SK-N-SH (cell line): Measurements from ENCODE around the gene IFNGR1. TPM values are rescaled to one million over a fixed set of nuclear protein-coding genes. Genes with fewer than 3 reads are reported as not detected.

Source experiments
- CTCF ChIA-PET: fragments of 300-600, 350-600 bp; formaldehyde crosslinking; extraction: SDS; loops from one replicate; lab custom pipeline; 2021; lab: Yijun Ruan, JAX
- POLR2A ChIA-PET: fragments of 350-600 bp; sonication (Branson Sonifier 250); formaldehyde crosslinking; extraction: SDS; loops from one replicate; lab custom pipeline; 2020; ENCODE audit warnings: antibody characterized with exemption, inconsistent platforms; lab: Yijun Ruan, JAX
- DNase-seq: peaks from one replicate; pipeline ENCODE4 v3.0.0; 2012
- H2AFZ ChIP-seq: fragments of 200-600 bp; sonication (generic); 2 replicates; pipeline ENCODE4 v1.8.1; 2016; ENCODE audit warnings: antibody characterized with exemption, mild to moderate bottlenecking, low read depth
- H3F3A ChIP-seq: fragments of 200-600 bp; sonication (generic); replicated peaks from 2 replicates; pipeline ENCODE3; 2016; ENCODE audit warnings: antibody characterized with exemption, mild to moderate bottlenecking; ENCODE audit not compliant: insufficient read depth
- H3K27ac ChIP-seq, 2 experiments: fragments of 200-500 bp in 1 of 2; fragments of 200-600 bp in 1 of 2; sonication (Bioruptor generic) in 1 of 2; sonication (generic), shearing (Covaris generic) in 1 of 2; 2 replicates each; pipeline versions ENCODE4 v1.5.1 to v1.6.1; 2014 to 2016; ENCODE audit warnings: low read depth in 2 of 2, inconsistent platforms in 1 of 2, low read length in 1 of 2, mild to moderate bottlenecking in 1 of 2, mixed read lengths in 1 of 2
- H3K27me3 ChIP-seq: fragments of 200-600 bp; sonication (generic), shearing (Covaris generic); 2 replicates; pipeline ENCODE4 v1.6.1; 2016; ENCODE audit warnings: mixed run types; ENCODE audit not compliant: insufficient read depth
- H3K36me3 ChIP-seq, 2 experiments: fragments of 200-500 bp in 1 of 2; fragments of 200-600 bp in 1 of 2; sonication (Bioruptor generic) in 1 of 2; sonication (generic) in 1 of 2; replicated peaks in 1 of 2; 2 replicates each; pipeline versions ENCODE3 to v1.5.1; 2014 to 2016; ENCODE audit warnings: low read length in 1 of 2, mild to moderate bottlenecking in 1 of 2; ENCODE audit not compliant: insufficient read depth in 2 of 2, control insufficient read depth in 1 of 2
- H3K4me1 ChIP-seq, 2 experiments: fragments of 200-500 bp in 1 of 2; fragments of 200-600 bp in 1 of 2; sonication (Bioruptor generic) in 1 of 2; sonication (generic), shearing (Covaris generic) in 1 of 2; 2 replicates each; pipeline versions ENCODE4 v1.5.1 to v1.6.1; 2014 to 2016; ENCODE audit warnings: low read depth in 1 of 2, low read length in 1 of 2, mixed run types in 1 of 2; ENCODE audit not compliant: insufficient read depth in 2 of 2, control insufficient read depth in 1 of 2
- H3K4me2 ChIP-seq: fragments of 200-600 bp; sonication (generic), shearing (Covaris generic); 2 replicates; pipeline ENCODE4 v1.6.1; 2017; ENCODE audit warnings: mixed run types
- H3K4me3 ChIP-seq, 2 experiments: fragments of 200-500 bp in 1 of 2; fragments of 200-600 bp in 1 of 2; sonication (Bioruptor generic) in 1 of 2; sonication (generic), shearing (Covaris generic) in 1 of 2; 2 replicates each; pipeline versions ENCODE4 v1.5.1 to v1.8.1; 2014 to 2016; ENCODE audit warnings: low read depth in 2 of 2, inconsistent platforms in 1 of 2, low read length in 1 of 2, mild to moderate bottlenecking in 1 of 2, mixed read lengths in 1 of 2, moderate library complexity in 1 of 2
- H3K79me2 ChIP-seq: fragments of 200-600 bp; sonication (generic); 2 replicates; pipeline ENCODE4 v1.8.1; 2017; ENCODE audit warnings: mild to moderate bottlenecking; ENCODE audit not compliant: insufficient read depth
- H3K9ac ChIP-seq: fragments of 200-600 bp; sonication (generic); 2 replicates; pipeline ENCODE4 v1.6.1; 2017; ENCODE audit warnings: mixed run types
- H3K9me2 ChIP-seq: fragments of 200-600 bp; sonication (generic); 2 replicates; pipeline ENCODE4 v1.6.1; 2017; ENCODE audit warnings: mixed run types
- H3K9me3 ChIP-seq: fragments of 200-600 bp; sonication (generic); 2 replicates; pipeline ENCODE4 v1.6.1; 2017; ENCODE audit warnings: mixed run types, mild to moderate bottlenecking, moderate library complexity
- H4K20me1 ChIP-seq: fragments of 200-600 bp; sonication (generic); 2 replicates; pipeline ENCODE4 v1.6.1; 2017; ENCODE audit warnings: mild to moderate bottlenecking, mixed run types; ENCODE audit not compliant: insufficient read depth
- GABPA ChIP-seq: IDR thresholded peaks from 2 replicates; pipeline ENCODE4 v1.4.0; 2012; ENCODE audit warnings: low read depth, mild to moderate bottlenecking
- GATA2 ChIP-seq: sonication (generic); formaldehyde crosslinking; IDR thresholded peaks from 2 replicates; pipeline ENCODE4 v1.5.0; 2020; ENCODE audit warnings: mild to moderate bottlenecking, missing genetic modification reagents
- JUND ChIP-seq: IDR thresholded peaks from 2 replicates; pipeline ENCODE4 v1.4.0; 2012
- POLR2AphosphoS5 ChIP-seq: IDR thresholded peaks from 2 replicates; pipeline ENCODE4 v1.6.1; 2012; ENCODE audit warnings: low read depth, low read length
- RAD21 ChIP-seq: IDR thresholded peaks from 2 replicates; pipeline ENCODE4 v1.6.1; 2012; ENCODE audit warnings: mild to moderate bottlenecking, low read length
- RCOR1 ChIP-seq: fragments of 150-350 bp; IDR thresholded peaks from 2 replicates; pipeline ENCODE4 v1.6.1; 2017; ENCODE audit warnings: antibody characterized with exemption, low read length
- RFX5 ChIP-seq: IDR thresholded peaks from 2 replicates; pipeline ENCODE4 v1.6.1; 2012; ENCODE audit warnings: mild to moderate bottlenecking, improper control_type of control experiment, low read length
- RXRA ChIP-seq: IDR thresholded peaks from 2 replicates; pipeline ENCODE4 v1.4.0; 2012; ENCODE audit warnings: low read depth, mild to moderate bottlenecking, borderline replicate concordance
- TEAD4 ChIP-seq: IDR thresholded peaks from 2 replicates; pipeline ENCODE4 v1.4.0; 2012; ENCODE audit warnings: mild to moderate bottlenecking, borderline replicate concordance; ENCODE audit not compliant: insufficient read depth
- USF1 ChIP-seq: IDR thresholded peaks from 2 replicates; pipeline ENCODE4 v1.4.0; 2012; ENCODE audit warnings: low read depth, borderline replicate concordance
- USF2 ChIP-seq: fragments of 150-350 bp; IDR thresholded peaks from 2 replicates; pipeline ENCODE4 v1.6.1; 2017; ENCODE audit warnings: antibody characterized with exemption, low read length, low read depth, borderline replicate concordance
- YY1 ChIP-seq: IDR thresholded peaks from 2 replicates; pipeline ENCODE4 v1.4.0; 2012; ENCODE audit warnings: low read depth, mild to moderate bottlenecking
- WGBS: methylation state at CpG from one replicate; pipeline ENCODE4 v1.1.6; 2017; ENCODE audit warnings: low lambda C conversion rate; 5-methylcytosine and 5-hydroxymethylcytosine counted together
- polyA plus RNA-seq, 3 experiments: library from polyadenylated mRNA; depleted of rRNA; stranded (reverse); fragments of >200 nt; gene quantifications; 2 replicates each; pipeline ENCODE4 v1.2.3, GENCODE V29; 2012
- TF ChIP-seq, protein P1 (sequence below): fragments of 200-600 bp; sonication (generic); IDR thresholded peaks from 2 replicates; pipeline ENCODE4 v1.6.1; 2017; ENCODE audit warnings: antibody characterized with exemption, mild to moderate bottlenecking, moderate library complexity
- TF ChIP-seq, protein P2 (sequence below): fragments of 150-350 bp; IDR thresholded peaks from 2 replicates; pipeline ENCODE4 v1.6.1; 2016; ENCODE audit warnings: mild to moderate bottlenecking, low read depth, low read length
- TF ChIP-seq, protein P3 (sequence below): IDR thresholded peaks from 2 replicates; pipeline ENCODE4 v1.4.0; 2012; ENCODE audit warnings: low read depth, borderline replicate concordance

The IFNGR1 gene
- polyA plus RNA-seq, 1 of the 3 experiments (the other 2 are of a cell fraction), result 11.5 TPM

DNA sequence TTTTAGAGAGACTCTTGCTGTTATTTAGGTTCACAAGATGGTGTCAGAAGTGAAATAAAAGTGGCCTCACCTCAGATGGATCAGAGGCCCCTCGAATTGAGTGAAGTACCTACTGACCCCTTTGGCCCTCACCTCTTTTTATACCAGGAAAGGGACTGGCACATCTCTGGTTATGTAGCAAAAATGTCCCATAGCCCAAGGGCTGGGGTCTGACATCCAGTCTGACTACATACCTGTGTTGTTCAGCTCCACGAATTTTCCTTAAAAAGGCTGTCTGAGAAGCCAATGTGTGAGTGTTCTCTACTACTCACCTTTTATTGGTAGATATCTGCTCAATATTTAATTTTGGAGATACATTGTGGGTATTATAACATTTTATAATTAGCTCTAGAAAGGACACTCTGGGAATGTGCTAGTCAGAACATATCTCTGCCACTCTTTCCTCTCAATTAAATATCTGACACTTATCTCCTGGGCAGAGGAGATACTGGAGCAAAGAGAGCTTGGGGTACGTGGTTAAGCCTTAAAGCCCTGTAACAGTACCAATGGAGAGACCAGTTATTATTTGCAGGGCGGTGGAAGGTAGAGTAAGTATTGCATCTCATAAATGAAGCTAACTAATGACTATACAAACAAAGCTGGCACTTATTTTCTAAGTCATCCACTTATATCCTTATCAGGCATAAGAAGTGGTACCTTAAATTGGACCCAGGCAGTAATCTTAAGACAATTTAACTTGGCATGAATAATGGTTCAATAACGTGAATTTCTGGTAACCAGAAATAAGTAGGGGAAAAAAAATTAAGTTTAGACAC lies 25.7 kb downstream of the IFNGR1 start:
- Histone ChIP-seq H3K79me2 (no peaks in the 10 kb centered on the region), H3K27ac (no peak overlapping the region), H3K4me2 (no peak overlapping the region), H3K9me3 (peaks cover 5% of the 10 kb centered on the region), H3K4me3 (no peak overlapping the region), H3K9ac (no peak overlapping the region), H3F3A (peaks cover 3% of the 10 kb centered on the region), H3K9me2 (no peaks in the 10 kb centered on the region), H4K20me1 (no peaks in the 10 kb centered on the region), H3K27me3 (no peaks in the 10 kb centered on the region), H3K36me3 (peaks cover 10 to 18% of the 10 kb centered on the region in 2 experiments), H2AFZ (no peak overlapping the region), H3K4me1 (no peaks in the 10 kb centered on the region)
- ChIA-PET CTCF (interaction anchor here (1.3 to 2.4 kb wide), 2 partner anchors 17 to 99 kb away, joined by 5 to 6 read pairs; no protein-coding TSS in a partner anchor), POLR2A (no interaction called here)
- TF ChIP-seq RXRA (no peak), YY1 (no peak), USF1 (no peak), JUND (no peak), RAD21 (no peak), POLR2AphosphoS5 (no peak), GATA2 (CRISPR knock-in tag) (no peak), TEAD4 (no peak), GABPA (no peak)
- TF ChIP-seq, protein P1, sequence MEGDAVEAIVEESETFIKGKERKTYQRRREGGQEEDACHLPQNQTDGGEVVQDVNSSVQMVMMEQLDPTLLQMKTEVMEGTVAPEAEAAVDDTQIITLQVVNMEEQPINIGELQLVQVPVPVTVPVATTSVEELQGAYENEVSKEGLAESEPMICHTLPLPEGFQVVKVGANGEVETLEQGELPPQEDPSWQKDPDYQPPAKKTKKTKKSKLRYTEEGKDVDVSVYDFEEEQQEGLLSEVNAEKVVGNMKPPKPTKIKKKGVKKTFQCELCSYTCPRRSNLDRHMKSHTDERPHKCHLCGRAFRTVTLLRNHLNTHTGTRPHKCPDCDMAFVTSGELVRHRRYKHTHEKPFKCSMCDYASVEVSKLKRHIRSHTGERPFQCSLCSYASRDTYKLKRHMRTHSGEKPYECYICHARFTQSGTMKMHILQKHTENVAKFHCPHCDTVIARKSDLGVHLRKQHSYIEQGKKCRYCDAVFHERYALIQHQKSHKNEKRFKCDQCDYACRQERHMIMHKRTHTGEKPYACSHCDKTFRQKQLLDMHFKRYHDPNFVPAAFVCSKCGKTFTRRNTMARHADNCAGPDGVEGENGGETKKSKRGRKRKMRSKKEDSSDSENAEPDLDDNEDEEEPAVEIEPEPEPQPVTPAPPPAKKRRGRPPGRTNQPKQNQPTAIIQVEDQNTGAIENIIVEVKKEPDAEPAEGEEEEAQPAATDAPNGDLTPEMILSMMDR, result no peak
- WGBS, result 33% methylated on average over 5 of the region's 5 CpGs
- DNase-seq, result no peak

- Histone ChIP-seq H3K27me3 (no peaks in the 10 kb centered on the region), H3K4me3 (no peak overlapping the region), H2AFZ (no peak overlapping the region), H3K79me2 (no peaks in the 10 kb centered on the region), H3K27ac (no peak overlapping the region), H3K4me2 (no peak overlapping the region), H3K9ac (no peak overlapping the region), H3K9me2 (no peaks in the 10 kb centered on the region), H4K20me1 (no peaks in the 10 kb centered on the region), H3K36me3 (peaks cover 5 to 11% of the 10 kb centered on the region in 2 experiments), H3K9me3 (peaks cover 5% of the 10 kb centered on the region), H3F3A (peaks cover 3% of the 10 kb centered on the region), H3K4me1 (no peaks in the 10 kb centered on the region)
- CTCF ChIA-PET, result interaction anchor here (1.3 to 2.4 kb wide), 2 partner anchors 17 to 99 kb away, joined by 5 to 6 read pairs; no protein-coding TSS in a partner anchor
- no peak for DNase-seq
- TF ChIP-seq, protein P2, sequence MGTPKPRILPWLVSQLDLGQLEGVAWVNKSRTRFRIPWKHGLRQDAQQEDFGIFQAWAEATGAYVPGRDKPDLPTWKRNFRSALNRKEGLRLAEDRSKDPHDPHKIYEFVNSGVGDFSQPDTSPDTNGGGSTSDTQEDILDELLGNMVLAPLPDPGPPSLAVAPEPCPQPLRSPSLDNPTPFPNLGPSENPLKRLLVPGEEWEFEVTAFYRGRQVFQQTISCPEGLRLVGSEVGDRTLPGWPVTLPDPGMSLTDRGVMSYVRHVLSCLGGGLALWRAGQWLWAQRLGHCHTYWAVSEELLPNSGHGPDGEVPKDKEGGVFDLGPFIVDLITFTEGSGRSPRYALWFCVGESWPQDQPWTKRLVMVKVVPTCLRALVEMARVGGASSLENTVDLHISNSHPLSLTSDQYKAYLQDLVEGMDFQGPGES, result no peak
- TF ChIP-seq YY1 (no peak), RFX5 (no peak), RCOR1 (no peak), GABPA (no peak), USF2 (no peak)
- TF ChIP-seq, protein P1, result no peak
- TF ChIP-seq, protein P3, sequence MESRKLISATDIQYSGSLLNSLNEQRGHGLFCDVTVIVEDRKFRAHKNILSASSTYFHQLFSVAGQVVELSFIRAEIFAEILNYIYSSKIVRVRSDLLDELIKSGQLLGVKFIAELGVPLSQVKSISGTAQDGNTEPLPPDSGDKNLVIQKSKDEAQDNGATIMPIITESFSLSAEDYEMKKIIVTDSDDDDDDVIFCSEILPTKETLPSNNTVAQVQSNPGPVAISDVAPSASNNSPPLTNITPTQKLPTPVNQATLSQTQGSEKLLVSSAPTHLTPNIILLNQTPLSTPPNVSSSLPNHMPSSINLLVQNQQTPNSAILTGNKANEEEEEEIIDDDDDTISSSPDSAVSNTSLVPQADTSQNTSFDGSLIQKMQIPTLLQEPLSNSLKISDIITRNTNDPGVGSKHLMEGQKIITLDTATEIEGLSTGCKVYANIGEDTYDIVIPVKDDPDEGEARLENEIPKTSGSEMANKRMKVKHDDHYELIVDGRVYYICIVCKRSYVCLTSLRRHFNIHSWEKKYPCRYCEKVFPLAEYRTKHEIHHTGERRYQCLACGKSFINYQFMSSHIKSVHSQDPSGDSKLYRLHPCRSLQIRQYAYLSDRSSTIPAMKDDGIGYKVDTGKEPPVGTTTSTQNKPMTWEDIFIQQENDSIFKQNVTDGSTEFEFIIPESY, result no peak
- 69% methylated on average over 4 of the region's 4 CpGs for WGBS
- POLR2A ChIA-PET, result no interaction called here
Observed at GRCh38 chr6:137192821-137193220, 26.4 kb downstream of the IFNGR1 start.
